ENCODE data around the gene ANKS1A. TPM values are rescaled to one million over a fixed set of nuclear protein-coding genes. Genes with fewer than 3 reads are reported as not detected.

The ANKS1A gene
- total and polyA plus RNA-seq, 2 experiments from 2014 or later: 3.2 to 4.4 TPM

DNA sequence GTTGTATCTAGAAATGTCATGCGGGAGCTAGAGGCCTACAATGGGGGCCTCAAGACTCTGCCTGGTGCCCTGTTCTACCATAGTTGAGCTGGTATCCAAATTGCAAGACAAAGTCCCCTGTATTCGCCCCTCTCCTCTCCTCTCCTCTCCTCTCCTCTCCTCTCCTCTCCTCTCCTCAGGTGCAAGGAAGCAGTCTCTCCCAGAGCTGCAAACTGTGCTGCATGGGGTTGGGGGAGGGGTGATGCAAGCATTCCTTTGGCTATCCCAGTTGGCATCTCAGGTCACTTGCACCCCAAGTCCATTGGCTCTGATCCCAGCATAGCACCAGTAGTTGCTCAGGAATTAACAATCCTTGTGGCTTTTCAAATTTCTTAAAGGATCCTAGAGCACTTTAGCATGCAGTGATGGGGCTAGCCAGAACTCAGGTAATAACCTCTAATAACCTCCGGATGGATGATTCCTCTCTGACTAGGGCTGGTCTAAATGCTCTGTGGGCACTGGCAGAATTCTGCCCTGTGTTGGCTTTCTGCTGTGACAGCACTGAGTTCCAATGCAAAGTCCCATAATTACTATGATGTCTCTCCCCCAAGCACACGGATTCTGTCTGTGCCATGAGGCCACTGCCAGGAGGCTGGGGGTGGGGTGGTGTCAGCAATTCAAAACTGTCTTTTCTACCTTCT lies 36.5 kb upstream of the ANKS1A start:
- Histone ChIP-seq H3K4me1 (ENCODE audit: insufficient read depth) (no peaks in the 10 kb centered on the region), H3K27ac (no peak overlapping the region), H3K9me3 (ENCODE audit: low read depth) (no peaks in the 10 kb centered on the region), H3K79me2 (ENCODE audit: insufficient read depth) (no peaks in the 10 kb centered on the region), H3K4me2 (ENCODE audit: unreplicated experiment) (no peak overlapping the region), H3K9me2 (ENCODE audit: insufficient read depth) (no peaks in the 10 kb centered on the region), H2AFZ (no peak overlapping the region), H3K4me3 (no peak overlapping the region), H4K20me1 (ENCODE audit: insufficient read depth) (no peaks in the 10 kb centered on the region), H3K27me3 (replicated peaks; ENCODE audit: insufficient read depth) (no peaks in the 10 kb centered on the region), H3K9ac (no peak overlapping the region), H3K36me3 (ENCODE audit: low read depth) (peaks cover 21% of the 10 kb centered on the region), H3F3A (ENCODE audit: insufficient read depth) (no peaks in the 10 kb centered on the region)
- WGBS, 2 experiments (ENCODE audit: low coverage in 1 of 2, low lambda C conversion rate in 2 of 2, missing lambda C conversion rate in 2 of 2): 69 to 78% methylated on average over 3 to 4 of the region's 4 CpGs
- DNase-seq: no peak
- in situ Hi-C loops (cut with MboI): no loop called here
- TF ChIP-seq EZH2phosphoT487 (IDR thresholded peaks at IDR 0.05; ENCODE audit: insufficient read depth, low read depth) (no peak), EZH2 (IDR thresholded peaks at IDR 0.05; ENCODE audit: insufficient read depth, poor library complexity, severe bottlenecking) (no peak)

DNA sequence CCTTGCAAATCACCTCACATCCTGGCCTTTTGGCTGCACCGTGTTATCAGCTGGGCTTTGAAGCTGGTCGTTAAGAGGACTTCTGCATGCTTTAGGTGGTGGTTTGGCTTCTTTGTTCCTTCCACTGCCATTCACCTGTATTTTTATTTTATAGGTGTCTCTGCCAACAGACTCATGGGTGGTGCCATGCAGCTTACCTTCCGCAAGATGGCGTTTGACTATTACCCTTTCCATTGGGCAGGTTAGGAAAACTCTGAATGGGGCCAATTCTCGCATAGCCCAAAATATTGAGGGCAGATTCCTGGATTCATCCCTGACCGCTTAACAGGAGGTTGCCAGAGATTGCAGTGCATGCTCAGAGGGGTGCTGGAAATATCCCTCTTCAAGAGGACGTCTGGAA lies 33.6 kb upstream of the ANKS1A start:
- 93 to 96% methylated on average over 7 of the region's 7 CpGs for WGBS, 2 experiments (ENCODE audit: low coverage in 1 of 2, low lambda C conversion rate in 2 of 2, missing lambda C conversion rate in 2 of 2)
- Histone ChIP-seq H3K9me3 (ENCODE audit: low read depth) (no peaks in the 10 kb centered on the region), H3K4me2 (ENCODE audit: unreplicated experiment) (no peak overlapping the region), H2AFZ (no peak overlapping the region), H3K4me1 (ENCODE audit: insufficient read depth) (no peaks in the 10 kb centered on the region), H3K9ac (no peak overlapping the region), H3K27ac (no peak overlapping the region), H3F3A (ENCODE audit: insufficient read depth) (no peaks in the 10 kb centered on the region), H3K36me3 (ENCODE audit: low read depth) (peaks cover 41% of the 10 kb centered on the region), H3K4me3 (no peak overlapping the region), H3K9me2 (ENCODE audit: insufficient read depth) (no peaks in the 10 kb centered on the region), H3K27me3 (replicated peaks; ENCODE audit: insufficient read depth) (no peaks in the 10 kb centered on the region), H3K79me2 (ENCODE audit: insufficient read depth) (no peaks in the 10 kb centered on the region), H4K20me1 (ENCODE audit: insufficient read depth) (no peaks in the 10 kb centered on the region)
- in situ Hi-C loops (cut with MboI): no loop called here
- DNase-seq: no peak
- no peak for TF ChIP-seq EZH2phosphoT487 (IDR thresholded peaks at IDR 0.05; ENCODE audit: insufficient read depth, low read depth)
- no peak for TF ChIP-seq EZH2 (IDR thresholded peaks at IDR 0.05; ENCODE audit: insufficient read depth, poor library complexity, severe bottlenecking)

DNA sequence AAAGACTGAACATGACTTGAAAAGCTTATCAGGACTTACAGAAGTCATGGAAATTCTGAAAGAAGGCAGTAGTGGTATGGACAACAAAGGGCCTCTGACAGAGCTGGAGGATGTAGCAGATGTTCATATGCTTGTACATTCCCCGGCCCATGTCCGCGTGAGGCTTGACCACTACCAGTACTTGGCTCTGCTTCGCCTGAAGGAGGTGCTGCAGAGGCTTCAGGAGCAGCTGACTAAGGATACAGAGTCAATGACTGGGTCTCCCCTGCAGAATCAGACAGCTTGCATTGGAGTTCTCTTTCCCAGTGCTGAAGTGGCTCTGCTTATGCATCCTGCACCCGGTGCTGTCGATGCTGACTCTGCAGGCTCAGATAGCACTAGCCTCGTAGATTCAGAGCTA lies 30.4 kb upstream of the ANKS1A start:
- Histone ChIP-seq H3K79me2 (ENCODE audit: insufficient read depth) (no peaks in the 10 kb centered on the region), H3F3A (ENCODE audit: insufficient read depth) (no peaks in the 10 kb centered on the region), H3K9ac (no peak overlapping the region), H3K4me1 (ENCODE audit: insufficient read depth) (no peaks in the 10 kb centered on the region), H3K27me3 (replicated peaks; ENCODE audit: insufficient read depth) (no peaks in the 10 kb centered on the region), H3K4me2 (ENCODE audit: unreplicated experiment) (no peak overlapping the region), H3K9me2 (ENCODE audit: insufficient read depth) (no peaks in the 10 kb centered on the region), H3K27ac (no peak overlapping the region), H2AFZ (no peak overlapping the region), H4K20me1 (ENCODE audit: insufficient read depth) (no peaks in the 10 kb centered on the region), H3K4me3 (no peak overlapping the region), H3K36me3 (ENCODE audit: low read depth) (peaks cover 44% of the 10 kb centered on the region), H3K9me3 (ENCODE audit: low read depth) (no peaks in the 10 kb centered on the region)
- WGBS, 2 experiments (ENCODE audit: low coverage in 1 of 2, low lambda C conversion rate in 2 of 2, missing lambda C conversion rate in 2 of 2): 90 to 96% methylated on average over 6 to 7 of the region's 7 CpGs
- TF ChIP-seq EZH2phosphoT487 (IDR thresholded peaks at IDR 0.05; ENCODE audit: insufficient read depth, low read depth) (no peak), EZH2 (IDR thresholded peaks at IDR 0.05; ENCODE audit: insufficient read depth, poor library complexity, severe bottlenecking) (no peak)
- in situ Hi-C loops (cut with MboI): no loop called here
- DNase-seq: no peak

DNA sequence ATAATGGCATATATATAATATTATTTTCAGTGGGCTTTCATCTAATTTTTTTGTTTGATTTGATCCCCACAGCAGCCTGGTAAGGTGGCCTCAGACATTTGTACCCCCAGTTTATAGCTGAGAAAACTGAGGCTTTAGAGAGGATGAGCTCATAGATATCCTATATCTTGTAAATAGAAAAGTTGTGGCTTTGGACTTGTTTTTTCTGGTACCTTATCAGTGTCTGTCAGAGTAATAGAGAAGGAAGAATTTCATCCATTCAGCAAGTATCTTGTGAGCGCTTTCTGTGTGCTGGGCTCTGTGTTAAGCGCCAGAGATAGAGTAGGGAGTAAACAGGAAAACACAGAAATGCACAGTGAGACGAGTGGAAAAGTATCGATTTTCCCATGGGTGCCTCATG lies 29.1 kb upstream of the ANKS1A start:
- TF ChIP-seq EZH2phosphoT487 (IDR thresholded peaks at IDR 0.05; ENCODE audit: insufficient read depth, low read depth) (no peak), EZH2 (IDR thresholded peaks at IDR 0.05; ENCODE audit: insufficient read depth, poor library complexity, severe bottlenecking) (no peak)

More for the DNA sequence above, 29.1 kb upstream of the ANKS1A start:
- Histone ChIP-seq H3K27ac (no peak overlapping the region), H3K9ac (no peak overlapping the region), H3K27me3 (replicated peaks; ENCODE audit: insufficient read depth) (no peaks in the 10 kb centered on the region), H3K4me3 (no peak overlapping the region), H4K20me1 (ENCODE audit: insufficient read depth) (no peaks in the 10 kb centered on the region), H2AFZ (no peak overlapping the region), H3K79me2 (ENCODE audit: insufficient read depth) (no peaks in the 10 kb centered on the region), H3K4me1 (ENCODE audit: insufficient read depth) (no peaks in the 10 kb centered on the region), H3K9me2 (ENCODE audit: insufficient read depth) (no peaks in the 10 kb centered on the region), H3K4me2 (ENCODE audit: unreplicated experiment) (no peak overlapping the region), H3F3A (ENCODE audit: insufficient read depth) (no peaks in the 10 kb centered on the region), H3K36me3 (ENCODE audit: low read depth) (peaks cover 51% of the 10 kb centered on the region), H3K9me3 (ENCODE audit: low read depth) (no peaks in the 10 kb centered on the region)
- no peak for DNase-seq
- 96 to 97% methylated on average over 4 of the region's 4 CpGs for WGBS, 2 experiments (ENCODE audit: low coverage in 1 of 2, low lambda C conversion rate in 2 of 2, missing lambda C conversion rate in 2 of 2)
- in situ Hi-C loops (cut with MboI): no loop called here
